ENCODE results near the gene MPG.
A peak's percentile ranks its signal among the peaks of the same experiment; 100 is the strongest.

Gene MPG

DNA sequence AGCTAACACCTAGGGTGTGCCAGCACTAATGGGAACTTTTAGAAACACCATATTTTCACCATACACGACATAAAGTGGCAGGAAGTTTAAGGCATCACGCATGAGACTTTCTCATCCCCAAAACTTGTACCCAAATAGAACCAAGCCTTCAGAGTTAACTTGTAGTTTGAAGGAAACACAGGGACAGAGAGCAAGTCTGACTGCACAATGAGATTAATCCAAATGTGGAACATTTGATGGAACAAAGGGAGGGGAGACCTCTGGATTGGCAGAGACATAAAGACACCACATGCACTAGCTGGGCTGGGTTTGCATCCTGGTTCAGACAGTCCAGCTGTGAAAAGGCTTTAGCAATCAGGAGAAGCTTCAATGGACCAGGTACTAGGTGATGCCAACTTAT lies 36.3 kb downstream of the MPG start:
- DNase-seq = no peak

DNA sequence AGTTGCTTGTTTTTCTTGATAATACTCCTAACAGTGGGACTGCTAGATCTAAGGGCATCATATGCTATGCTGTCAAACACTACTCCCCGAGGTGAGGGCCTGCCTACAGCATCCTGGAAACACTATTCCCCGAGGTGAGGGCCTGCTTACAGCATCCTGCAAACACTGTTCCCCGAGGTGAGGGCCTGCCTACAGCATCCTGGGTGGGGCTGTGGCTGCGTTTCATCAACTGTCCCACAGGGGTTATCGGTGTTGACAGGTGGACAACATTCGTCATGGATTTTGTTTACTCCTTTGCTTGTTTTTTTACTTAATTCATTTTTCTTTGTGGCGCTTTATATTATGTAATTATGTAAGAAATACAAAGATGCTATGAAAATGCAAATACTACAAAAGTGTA lies 38.0 kb downstream of the MPG start:
- no peak for DNase-seq

DNA sequence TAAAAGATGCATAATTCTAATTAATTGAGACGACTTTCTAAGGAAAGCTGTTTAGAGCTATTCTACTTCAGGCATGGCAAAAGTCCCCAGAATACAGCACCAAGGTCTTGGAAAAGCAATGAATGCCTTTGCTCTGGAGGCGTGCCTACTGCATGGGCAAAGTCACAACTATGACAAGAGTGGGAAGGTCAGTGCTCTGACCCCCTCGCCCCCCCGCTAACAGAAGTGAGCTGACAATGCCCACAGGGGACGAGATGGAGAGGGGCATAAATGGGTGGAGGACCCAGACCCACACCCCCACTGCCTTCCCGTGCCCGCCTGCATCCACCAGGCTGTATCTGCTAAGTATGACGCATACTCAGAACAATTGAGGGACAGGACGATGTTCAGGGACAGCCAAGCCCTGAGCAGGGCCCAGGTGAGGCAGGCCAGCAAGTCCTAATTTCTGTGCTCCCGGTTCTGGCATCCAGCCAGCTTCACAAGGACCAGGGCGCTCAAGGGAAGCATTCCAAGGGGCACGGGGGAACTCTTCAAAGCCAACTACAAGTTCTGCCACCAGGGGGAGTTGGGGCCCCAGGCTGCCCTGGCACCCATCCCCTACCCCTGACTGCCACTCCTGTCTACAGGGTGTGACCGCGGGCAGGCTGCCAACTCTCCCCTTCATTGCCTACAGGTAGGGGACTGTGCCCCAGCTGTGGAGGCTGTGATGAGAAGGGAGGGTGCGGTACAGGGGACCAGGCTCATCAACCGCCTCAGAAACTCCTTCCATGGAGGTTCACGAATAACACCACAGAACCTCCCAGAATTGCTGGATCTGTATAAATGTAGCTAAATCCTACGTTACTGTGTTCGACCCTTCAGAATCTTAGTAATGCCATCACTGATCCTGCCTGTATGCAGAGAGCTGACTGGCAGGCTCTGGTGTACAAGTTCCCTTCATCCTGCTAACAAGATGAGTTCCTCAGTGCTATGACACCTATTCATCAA lies 39.6 kb downstream of the MPG start:
- peak; percentile 68 for DNase-seq

DNA sequence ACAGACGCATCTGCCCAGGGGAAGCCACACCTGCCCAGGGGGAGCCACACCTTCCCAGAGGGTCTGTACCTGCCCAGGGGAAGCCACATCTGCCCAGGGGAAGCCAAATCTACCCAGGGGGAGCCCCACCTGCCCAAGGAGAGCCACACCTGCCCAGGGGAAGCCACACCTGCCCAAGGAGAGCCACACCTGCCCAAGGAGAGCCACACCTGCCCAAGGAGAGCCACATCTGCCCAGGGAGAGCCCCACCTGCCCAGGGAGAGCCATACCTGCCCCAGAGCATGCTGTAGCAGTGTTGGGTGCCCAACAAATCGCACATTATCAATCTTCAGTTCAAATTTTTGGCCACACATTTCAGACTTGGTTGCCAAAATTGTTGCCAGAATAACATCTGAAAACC lies 40.8 kb downstream of the MPG start:
- DNase-seq = no peak

DNA sequence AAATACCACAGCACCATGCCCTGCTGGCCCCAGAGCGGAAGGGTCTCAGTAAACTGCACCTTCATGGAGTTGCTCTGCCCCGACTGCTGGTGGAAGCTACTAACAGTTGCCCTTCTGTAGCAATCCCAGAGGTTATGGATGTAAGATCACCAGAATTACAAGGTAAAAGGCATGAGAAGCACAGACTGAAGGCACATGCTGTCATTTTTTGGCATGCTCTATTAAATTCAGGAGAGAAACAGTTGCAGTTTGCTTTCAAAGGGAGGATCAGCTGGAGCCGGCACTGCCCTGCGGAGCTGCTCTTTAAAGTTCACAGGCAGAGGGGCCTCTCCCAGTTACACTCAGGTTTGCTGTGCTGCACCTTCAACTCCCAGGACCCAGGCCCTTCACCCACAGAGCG lies 41.3 kb downstream of the MPG start:
- DNase-seq = no peak

DNA sequence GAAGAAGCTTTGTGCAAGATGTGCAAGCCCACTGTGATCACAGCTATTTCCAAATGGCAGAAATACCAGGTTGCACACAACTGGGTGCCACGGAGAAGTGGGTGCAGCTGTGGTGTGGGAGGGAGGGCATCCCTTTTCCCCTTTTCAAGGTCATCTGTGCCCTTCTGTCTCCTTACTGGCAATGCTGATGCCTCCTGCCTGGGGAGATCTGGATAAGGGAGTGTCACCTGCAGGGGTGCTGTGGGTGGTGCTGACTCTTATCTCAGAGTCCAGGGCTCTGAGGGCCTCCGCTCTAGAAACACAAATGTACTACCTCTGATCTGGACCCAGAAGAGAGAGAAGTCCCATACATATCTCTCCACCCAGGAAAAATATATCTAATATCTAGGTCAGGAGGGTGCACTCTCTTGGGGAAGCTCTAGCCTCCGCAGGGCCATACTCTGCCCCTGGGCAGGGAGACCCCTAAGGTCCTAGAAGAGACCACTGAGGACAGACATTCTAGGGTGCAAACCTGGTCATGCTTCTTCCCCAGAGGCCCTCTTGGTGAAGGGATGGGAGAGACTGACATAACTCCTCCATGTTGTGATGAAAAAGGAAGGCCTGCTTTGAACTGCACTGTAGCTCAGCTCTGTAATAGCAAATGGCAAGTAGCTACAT lies 41.9 kb downstream of the MPG start:
- no peak for DNase-seq

DNA sequence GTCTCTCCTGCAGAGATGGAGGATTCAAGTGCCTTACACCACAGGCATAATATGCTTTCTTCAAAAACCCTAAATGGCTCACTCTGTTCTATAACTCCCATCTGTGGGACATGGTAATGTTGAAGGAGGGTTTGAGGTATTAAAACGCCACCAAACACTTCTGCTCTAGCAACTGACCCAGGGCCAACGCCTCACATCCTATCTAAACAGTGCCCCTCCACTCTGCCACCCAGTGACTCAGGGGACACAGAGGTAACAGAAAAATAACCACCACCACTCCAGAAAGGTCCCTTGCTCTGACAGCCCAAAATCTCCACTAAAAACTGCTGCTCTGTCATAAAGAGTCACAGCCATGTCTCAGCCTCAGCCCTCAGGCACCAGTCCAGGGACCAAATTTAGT lies 42.7 kb downstream of the MPG start:
- DNase-seq = no peak

DNA sequence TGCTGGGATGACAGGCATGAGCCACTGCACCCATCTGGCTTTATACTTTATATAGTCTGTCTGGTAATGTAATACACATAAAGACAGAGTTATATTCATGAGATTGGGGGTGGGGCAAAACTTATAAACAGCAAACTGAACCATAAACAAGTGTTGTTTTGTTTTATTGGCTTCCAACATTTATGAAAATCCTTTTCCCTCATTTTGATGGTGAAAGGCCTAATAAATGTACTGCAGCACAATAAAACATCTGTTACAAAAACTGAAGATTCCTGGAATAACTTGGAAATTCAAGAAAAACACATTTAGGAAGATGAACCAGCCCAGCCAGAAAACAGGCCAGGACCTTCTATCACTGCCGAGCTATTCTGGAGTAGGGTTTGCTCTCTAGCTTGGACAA lies 44.3 kb downstream of the MPG start:
- no peak for DNase-seq

DNA sequence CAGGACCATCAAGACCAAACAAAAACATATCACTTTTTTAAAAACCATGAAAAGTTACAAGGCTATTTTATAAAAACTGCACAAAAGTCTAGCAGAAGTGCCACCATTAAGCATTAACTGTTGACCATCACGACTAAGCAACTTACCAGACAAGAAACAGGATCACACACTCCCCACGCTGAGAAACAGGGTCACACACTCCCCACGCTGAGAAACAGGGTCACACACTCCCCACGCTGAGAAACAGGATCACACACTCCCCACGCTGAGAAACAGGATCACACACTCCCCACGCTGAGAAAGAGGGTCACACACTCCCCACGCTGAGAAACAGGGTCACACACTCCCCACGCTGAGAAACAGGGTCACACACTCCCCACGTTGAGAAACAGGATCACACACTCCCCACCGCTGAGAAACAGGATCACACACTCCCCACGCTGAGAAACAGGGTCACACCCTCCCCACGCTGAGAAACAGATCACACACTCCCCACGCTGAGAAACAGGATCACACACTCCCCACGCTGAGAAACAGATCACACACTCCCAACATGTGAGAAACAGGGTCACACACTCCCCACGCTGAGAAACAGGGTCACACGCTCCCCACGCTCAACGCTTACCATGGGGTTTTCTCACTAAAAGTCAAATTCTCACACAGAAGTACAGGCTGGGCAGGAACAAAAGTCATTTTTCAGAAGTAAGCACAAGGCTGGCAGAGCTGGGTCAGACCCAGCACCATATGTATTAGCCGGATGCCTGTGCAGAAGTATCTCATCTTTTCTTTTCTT lies 45.7 kb downstream of the MPG start:
- peak; percentile 22 for DNase-seq

DNA sequence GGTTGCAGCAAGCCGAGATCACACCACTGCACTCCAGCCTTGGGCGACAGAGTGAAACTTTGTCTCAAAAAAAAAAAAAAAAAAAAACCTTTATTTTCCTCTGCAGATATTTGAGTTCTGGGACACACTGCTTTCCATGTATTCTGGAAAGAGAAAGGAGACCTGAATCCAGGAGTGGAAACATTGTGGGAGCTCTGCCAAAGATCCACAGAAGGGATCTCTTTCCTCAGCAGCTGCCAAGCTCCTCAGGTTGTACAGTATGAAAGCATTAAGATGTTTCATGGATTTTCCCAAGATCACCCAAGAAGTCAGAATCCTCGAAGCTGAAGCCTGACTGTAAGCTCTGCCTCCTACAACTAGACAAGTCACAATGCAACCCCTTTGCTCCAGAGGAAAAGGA lies 47.0 kb downstream of the MPG start:
- DNase-seq = no peak

DNA sequence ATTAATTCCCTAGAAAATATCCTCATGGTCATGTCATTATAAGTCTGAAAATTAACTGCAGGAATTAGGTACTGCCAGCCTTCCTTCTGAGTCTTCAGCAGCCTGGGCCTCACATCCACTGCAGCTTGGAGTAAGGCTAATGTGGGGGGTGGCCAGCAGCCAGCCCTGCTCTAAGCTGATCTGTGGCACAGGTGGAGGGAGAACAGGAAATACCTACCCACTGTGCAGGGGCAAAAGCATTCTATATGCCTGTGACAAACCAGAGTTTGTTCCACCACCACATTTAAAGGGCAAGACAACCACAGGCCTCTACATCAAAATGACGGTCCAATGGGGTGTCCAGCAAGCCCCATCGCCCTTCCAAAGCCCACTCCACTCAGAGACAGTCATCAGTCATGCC lies 51.0 kb downstream of the MPG start:
- no peak for DNase-seq

DNA sequence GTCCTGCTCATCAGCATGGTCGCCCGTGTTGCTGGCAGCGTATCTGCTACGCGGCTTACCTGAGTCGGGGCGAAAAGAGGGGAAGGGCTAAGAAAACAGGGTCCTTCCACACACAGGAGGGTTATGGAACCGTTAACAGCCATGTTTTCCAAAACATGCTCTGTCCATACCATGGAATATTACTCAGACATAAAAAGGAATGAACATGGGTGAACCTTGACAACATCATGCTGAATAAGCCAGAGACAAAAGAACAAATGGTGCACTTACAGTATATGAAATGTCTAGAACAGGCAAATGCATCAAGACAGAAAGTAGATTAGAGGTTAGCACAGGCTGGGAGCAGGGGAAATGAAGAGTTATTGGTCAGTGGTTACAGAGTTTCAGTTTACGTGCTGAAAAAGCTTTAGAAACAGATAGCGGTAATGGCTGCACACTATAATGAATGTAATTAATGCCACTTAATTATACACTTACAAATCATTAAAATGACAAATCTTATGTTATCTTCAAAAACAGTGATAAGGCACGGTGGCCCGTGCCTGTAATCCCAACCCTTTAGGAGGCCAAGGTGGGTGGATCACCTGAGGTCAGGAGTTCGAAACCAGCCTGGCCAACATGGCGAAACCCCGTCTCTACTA lies 52.6 kb downstream of the MPG start:
- no peak for DNase-seq

DNA sequence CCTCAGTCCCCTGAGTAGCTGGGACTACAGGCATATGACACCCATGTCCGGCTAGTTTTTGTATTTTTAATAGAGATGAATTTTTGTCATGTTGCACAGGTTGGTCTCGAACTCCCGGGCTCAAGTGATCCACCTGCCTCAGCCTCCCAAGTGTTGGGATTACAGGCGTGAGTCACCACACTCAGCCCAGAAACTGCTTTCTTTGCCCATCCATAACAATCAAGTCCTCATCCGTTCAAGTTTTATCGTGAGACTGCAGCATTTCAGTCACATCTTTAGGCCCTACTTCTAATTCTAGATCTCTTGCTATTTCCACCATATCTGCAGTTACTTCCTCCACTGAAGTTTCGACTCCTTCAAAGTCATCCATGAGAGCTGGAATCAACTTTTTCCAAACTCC lies 54.1 kb downstream of the MPG start:
- no peak for DNase-seq

DNA sequence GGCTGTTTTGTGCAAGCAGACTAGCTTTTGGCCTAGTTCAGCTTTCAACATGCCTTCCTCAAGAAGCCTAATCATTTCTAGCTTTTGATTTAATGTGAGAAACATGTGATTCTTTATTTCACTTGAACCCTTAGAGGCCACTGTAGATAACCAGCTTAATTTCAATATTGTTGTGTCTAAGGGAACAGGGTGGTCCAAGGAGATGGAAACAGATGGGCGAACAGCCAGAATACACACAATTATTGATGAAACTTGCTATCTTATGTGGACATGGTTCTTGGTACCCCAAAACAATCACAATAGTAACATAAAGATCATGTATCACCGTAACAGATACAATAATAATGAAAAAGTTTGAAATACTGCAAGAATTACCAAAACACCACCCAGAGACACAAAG lies 55.7 kb downstream of the MPG start:
- DNase-seq = no peak
